Measurements from ENCODE around the gene DNAI4.
A peak's percentile ranks its signal among the peaks of the same experiment; 100 is the strongest.

Gene DNAI4

GRCh38 chr1:66767626-66768025 lies 157.0 kb downstream of the DNAI4 start:
- DNase-seq (ENCODE audit: low read depth), result no peak

DNA sequence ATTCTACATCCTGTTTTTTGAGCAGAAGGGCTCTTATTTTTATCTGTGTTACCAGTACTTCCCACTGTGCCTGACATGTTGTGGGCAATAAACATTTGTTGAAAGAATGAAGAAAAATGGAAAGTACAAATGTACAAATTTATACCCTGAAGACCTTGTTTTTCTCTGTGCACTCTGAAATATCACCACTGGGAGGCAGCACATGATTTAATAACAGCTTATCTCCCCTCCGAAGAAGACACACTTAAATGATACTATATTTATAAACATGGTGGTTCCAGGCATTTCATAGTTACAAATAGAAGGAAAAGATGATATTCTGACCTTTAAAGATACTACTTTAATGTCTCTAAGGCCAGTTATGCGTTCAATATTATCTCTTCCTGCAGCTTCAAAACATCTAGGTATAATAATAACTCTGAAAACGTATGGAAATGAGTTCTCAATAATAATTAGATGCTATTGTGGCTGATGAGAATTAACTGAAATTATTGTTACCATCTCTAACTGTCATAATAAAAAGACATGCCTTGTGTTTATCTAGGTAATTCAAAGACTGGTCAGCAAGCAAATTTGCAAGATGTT lies 159.6 kb downstream of the DNAI4 start:
- peak; percentile 37 for DNase-seq (ENCODE audit: low read depth)
